NCI-H128 (cell line): Measurements from ENCODE around the gene FAM219A.
"Not testable (repeated sequence)": the region's sequence is repeated elsewhere in the genome, so short reads cannot be mapped to it uniquely, and the experiment has no call there.

Source experiments
- DNase-seq: peaks from one replicate; lab custom pipeline; 2025; ENCODE audit not compliant: unreplicated experiment; lab: John Stamatoyannopoulos, UW

Gene FAM219A

GRCh38 chr9:34363619-34364351 is 94.6 kb downstream of the FAM219A start:
- no peak for DNase-seq

- DNase-seq, result no peak
Measured at GRCh38 chr9:34362614-34363214, 95.7 kb downstream of the FAM219A start.

- not testable (repeated sequence) for DNase-seq
Measured at GRCh38 chr9:34352957-34353356, 105.4 kb downstream of the FAM219A start.

- DNase-seq, result not testable (repeated sequence)
Measured at GRCh38 chr9:34352122-34352652, 106.2 kb downstream of the FAM219A start.

GRCh38 chr9:34349324-34349723 is 109.0 kb downstream of the FAM219A start:
- no peak for DNase-seq
